Activated CD8-positive, alpha-beta memory T cell treated with anti-CD3 and anti-CD28 coated beads, Interleukin-2, amount 50 U/mL, for 24 hours (primary cell): ENCODE data around the gene ALS2CL.
A peak's percentile ranks its signal among the peaks of the same experiment; 100 is the strongest.

ENCODE experiments used
- DNase-seq: peaks from one replicate; pipeline ENCODE4 v3.0.0-alpha.2; 2020; ENCODE audit errors: extremely low read depth

The ALS2CL gene

DNA sequence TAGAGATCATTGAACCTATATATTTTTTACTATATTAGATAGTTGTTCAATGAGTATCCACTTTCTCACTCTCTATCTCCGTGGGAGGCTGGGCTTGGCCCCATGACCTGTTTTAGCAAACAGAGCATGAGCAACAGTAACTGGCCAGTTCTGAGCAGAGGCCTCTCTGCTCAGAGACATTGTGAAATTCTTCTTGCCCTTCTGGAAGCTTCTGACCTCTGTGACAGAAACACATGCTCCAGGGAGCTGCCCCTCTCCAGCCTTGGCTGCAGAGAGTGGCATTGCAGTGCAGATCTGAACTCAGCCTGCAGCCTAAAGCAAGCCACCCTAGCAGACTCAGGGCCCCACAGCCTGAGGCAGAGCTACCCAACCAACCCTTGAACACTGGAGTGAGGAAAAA lies 60.7 kb downstream of the ALS2CL start:
- DNase-seq = no peak

- peak; percentile 39 for DNase-seq
Observed at GRCh38 chr3:46629551-46630517, 63.6 kb downstream of the ALS2CL start.

DNA sequence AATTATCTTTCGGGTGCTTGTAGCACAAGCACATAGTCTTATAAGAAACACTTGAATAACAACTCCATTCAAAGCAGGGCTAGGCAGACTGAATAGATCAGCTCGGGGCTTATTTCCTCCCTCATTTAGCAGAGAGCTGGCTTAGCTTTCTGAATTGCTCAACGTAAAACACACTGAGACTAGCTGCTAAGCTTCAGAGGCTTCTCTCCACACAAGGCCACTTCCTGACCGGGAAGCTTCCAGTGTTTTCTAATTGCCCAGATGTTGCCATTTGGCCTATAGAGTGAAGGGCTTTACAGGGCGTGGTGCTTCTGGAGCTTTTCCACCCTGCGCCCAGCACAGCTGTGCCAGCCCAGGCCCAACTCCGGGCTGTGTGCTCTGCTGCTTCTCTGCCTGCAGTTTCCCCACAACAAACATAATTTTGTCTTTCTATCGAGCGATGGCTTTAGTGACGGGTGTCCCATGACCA lies 64.5 kb downstream of the ALS2CL start:
- no peak for DNase-seq

GRCh38 chr3:46627078-46627477 lies 66.4 kb downstream of the ALS2CL start:
- no peak for DNase-seq

DNA sequence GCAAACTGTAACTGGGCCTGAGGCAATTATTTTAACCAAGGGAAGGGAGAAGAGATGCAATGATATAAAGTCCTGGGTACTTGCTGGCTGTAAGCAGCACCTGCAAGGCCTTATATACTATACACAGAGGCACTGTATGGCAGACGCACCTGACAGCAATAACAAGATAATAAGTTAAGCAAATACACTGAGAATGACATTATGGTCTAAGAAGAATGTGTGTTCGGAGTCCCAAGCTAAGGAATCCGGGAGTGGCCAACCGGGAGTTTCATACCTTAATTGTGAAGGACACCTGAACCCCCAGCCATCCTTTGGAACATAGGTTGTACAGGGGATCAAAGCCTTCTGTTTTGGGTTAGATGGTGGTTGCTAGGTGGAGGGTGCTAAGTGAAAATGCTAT lies 67.4 kb downstream of the ALS2CL start:
- DNase-seq = no peak

GRCh38 chr3:46624975-46625490 lies 68.4 kb downstream of the ALS2CL start:
- no peak for DNase-seq

DNA sequence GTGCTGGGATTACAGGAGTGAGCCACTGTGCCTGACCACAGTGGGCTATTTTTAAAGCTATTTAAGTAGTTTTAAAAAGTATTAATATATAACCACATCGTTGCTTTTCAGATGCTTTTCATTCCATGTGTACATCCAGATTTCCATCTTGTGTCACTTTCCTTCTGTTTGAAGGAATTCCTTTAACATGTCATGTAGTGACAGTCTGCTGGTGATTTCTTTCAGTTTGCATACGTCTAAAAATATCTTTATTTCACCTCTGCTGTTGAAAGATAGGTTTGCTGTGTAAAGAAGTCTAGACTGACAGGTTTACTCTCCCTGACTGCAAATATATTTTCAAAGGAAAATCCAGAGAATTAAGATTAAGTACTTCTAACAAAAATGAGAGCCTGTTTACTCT lies 68.9 kb downstream of the ALS2CL start:
- DNase-seq = no peak

DNA sequence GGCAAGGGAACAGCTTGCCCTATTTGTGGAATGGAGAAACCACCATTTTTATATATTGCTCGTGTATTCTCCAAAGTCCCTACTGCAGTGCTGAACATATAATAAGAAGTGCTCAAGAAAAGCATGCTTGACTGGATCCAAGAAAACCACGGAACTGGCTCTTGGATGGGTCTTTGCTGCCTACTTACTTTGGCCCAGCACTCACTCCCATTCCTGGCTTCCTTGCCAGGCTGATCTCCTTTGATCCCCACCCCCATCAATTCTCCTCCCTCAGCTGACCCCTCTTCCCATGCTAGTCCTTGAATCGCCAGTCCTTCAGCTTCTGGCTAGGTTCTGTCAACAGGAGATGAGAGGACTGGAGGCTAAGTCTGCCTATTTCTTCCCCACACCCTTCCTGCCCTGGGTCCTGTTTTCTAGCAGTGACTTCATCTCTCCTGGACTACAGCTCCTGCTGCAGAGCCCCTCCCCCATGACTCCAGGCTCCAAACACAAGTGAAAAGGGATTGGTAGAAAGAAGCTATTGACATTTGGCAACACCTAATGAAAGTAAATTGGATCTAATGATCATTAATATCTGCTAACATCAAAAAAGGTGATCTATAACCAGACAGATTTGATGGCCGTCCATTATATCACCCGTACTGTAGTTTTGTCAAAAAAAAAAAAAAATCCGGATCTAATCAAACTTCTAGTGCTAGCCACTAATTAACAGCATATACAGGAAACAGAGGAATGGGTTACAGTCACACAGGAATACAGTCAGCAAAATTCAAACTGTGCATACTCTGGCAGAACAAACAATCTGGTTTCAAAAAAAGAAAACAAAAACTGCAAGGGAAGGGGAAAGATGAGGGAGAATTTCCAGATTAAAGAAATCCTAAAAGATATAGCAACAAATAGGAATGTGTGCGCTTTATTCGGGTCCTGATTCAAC lies 73.4 kb downstream of the ALS2CL start:
- no peak for DNase-seq
